GM20000 (cell line): Measurements from ENCODE around the gene ARHGEF16.

Source experiments
- DNase-seq: peaks from one replicate; pipeline ENCODE4 v3.0.0; 2012; ENCODE audit warnings: low spot score
- TF ChIP-seq, protein P1 (sequence below): IDR thresholded peaks from 2 replicates; pipeline ENCODE4 v1.5.1; 2012; ENCODE audit warnings: mild to moderate bottlenecking, control low read depth; ENCODE audit errors: extremely low read depth, missing control alignments

Gene ARHGEF16

DNA sequence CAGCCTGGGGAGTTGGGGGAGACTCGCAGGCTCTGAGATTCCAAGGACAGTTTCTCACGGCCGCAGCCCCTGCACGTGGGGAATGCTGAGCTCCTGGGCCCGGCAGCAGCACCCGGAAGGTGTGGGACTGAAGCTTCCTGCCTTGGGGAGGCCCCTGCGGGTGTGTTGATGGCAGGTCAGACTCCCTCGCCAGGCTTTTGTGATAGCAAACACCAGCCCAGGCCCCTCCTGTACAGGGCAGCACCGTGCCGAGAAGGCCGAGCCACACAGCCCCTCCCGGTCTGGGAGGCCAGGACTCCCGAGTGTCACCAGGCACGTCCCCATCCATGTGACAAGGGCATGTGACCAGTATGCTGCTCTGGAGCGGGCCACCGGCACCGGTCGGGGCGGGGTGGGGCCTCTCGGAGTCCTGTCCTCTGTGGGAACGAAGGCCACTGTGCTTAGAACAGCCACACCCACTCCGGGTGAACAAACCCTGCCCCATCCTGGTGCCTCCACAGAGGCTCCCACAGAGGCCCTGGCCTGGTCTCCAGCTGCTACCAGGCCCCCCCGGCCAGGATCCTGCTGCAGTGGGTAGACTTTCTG is 31.1 kb upstream of the ARHGEF16 start:
- DNase-seq = no peak

DNA sequence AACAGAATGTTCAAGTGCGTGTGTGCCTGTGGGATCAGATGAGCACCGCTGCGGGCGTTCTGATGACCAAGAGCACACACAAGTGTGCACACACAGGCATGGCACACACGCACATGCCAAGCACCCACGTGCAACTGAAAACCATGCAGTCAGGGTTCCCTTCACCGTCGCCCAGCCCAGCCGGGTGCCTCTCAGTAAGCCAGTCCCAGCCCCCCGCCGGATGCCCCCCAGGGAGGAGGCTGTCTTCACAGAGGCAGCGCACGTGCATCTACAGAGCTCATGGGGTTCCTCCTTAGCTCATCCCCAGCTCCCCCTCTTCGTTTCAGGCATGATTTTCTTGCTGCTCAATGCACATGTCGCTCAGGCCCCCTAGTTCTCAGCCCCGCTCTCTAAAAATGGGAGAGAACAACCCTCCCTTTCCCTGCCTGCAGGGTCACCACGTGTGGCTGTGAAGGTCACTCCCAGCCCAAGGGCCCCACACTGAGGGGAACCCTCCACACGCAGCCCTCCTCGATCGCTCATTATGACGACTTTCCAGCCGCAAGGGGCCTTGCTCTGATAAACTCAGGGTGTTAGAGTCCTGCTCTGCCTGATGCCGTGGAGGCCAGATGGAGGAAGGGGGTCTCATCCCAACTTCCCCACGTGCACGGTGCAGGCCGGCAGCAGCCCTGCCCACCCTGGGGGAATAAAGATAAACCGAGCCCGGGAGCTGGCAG is 30.4 kb upstream of the ARHGEF16 start:
- DNase-seq = no peak
- TF ChIP-seq, protein P1, sequence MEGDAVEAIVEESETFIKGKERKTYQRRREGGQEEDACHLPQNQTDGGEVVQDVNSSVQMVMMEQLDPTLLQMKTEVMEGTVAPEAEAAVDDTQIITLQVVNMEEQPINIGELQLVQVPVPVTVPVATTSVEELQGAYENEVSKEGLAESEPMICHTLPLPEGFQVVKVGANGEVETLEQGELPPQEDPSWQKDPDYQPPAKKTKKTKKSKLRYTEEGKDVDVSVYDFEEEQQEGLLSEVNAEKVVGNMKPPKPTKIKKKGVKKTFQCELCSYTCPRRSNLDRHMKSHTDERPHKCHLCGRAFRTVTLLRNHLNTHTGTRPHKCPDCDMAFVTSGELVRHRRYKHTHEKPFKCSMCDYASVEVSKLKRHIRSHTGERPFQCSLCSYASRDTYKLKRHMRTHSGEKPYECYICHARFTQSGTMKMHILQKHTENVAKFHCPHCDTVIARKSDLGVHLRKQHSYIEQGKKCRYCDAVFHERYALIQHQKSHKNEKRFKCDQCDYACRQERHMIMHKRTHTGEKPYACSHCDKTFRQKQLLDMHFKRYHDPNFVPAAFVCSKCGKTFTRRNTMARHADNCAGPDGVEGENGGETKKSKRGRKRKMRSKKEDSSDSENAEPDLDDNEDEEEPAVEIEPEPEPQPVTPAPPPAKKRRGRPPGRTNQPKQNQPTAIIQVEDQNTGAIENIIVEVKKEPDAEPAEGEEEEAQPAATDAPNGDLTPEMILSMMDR = no peak

More for the DNA sequence above, 31.1 kb upstream of the ARHGEF16 start:
- TF ChIP-seq, protein P1 = no peak

DNA sequence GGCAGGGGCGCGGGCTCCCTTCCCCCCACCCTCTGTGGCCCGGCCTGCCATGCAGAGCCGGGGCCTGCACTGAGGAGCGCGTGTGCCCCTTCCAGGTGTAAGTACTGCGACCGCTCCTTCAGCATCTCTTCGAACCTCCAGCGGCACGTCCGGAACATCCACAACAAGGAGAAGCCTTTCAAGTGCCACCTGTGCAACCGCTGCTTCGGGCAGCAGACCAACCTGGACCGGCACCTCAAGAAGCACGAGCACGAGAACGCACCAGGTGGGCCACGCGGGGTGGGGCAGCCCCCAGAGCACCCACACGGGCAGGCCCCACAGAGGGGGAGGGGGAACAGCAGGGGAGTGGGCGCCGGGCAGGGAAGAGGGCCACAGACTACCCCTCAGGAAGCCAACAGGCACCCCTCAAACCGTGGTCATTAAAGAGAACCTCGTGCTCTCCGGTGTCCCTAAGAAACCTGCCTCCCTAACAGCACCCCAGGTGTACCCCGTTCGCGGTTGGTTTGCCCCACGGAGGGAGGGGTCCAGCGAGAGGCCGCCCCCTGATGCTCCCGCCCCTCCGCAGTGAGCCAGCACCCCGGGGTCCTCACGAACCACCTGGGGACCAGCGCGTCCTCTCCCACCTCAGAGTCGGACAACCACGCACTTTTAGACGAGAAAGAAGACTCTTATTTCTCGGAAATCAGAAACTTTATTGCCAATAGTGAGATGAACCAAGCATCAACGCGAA is 28.8 kb upstream of the ARHGEF16 start:
- no peak for DNase-seq
- TF ChIP-seq, protein P1 = no peak

DNA sequence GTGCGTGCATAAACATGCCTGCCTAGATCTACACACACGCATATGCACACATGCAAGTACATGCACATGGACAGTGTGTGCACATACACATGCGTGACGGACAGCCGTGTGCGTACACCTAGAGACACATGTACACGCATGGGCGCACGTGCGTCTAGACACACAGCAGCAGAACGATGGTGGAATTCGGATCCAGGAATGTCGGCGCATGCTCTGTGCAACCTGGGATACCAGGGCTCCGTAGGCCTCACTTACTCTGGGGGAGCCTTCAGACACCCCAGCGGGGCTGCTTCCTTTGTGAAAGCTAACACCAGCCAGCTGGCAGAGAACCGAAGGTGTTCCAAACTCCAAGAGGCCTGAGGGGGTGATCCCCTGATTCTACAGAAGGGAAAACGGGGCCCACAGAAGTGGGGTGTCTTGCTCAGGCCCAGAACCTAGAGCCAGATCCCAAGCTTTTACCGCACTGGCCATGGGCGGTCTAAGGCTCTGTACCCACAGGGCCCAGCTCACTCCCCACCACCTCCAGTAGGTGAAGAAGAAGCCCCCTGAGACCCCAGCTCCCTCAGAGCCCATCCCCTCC is 27.4 kb upstream of the ARHGEF16 start:
- TF ChIP-seq, protein P1 = no peak
- no peak for DNase-seq

DNA sequence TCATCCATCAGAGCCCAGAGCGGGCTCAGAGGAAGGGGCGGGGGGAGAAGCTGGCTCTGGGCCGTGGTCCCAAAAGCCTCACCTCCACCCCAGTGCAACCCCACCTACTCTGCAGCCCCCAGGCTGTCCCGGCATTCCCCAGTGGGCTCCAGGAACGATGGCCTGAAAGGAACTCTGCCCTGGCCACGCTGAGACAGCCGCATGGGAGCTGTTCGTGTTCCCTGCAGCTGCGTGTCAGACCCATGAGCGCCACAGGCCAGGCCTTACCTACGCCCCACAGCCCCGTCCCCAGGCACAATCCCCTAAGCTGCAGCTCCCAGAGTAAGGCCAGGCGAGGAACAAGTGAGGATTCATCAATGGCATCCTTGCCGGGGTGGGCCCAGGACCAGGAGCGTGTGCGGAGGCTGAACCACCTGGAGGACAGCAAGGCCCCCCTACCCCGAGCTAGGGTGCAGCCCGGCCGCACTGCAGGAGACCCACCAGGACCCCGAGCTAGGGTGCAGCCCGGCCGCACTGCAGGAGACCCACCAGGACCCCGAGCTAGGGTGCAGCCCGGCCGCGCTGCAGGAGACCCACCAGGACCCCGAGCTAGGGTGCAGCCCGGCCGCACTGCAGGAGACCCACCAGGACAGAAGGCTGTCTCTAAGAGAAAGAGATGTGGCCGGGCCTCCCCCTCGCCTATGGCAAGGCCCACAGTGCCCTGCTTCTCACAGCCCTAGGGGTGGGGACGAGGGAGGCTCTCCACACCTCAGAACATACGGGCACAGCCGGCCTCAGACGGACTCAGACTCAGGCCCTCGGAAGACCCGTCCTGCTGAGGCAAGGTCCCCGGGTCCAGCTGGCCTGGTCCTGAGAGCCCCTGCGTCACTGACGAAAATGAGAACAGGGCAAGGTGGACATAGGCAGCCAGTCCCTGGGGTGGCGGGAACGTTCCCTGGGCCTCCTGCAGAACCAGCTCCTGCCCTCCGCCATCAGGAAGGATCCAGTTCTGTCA is 26.5 kb upstream of the ARHGEF16 start:
- TF ChIP-seq, protein P1 = no peak
- DNase-seq = no peak

DNA sequence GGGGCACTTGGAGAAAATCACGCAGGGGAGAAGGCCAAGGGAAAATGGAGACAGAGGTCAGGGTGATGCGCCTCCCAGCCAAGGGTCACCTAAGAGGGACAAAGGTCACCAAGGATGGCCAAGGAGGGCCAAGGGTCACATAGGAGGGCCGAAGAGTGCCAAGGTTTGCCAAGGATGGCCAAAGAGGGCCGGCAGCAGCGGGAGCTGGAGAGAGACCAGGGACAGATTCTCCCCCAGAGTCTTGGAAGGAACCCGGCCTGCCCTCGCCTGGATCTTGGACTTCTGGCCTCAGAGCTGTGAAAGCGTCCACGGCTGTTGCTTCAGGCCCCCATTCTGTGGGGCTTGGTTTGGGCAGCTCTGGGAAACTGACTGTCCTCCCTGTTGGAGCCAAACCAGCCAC is 25.6 kb upstream of the ARHGEF16 start:
- no peak for DNase-seq
- TF ChIP-seq, protein P1 = no peak
